K562 (cell line): Measurements from ENCODE around the gene APOO. TPM values are rescaled to one million over a fixed set of nuclear protein-coding genes. Genes with fewer than 3 reads are reported as not detected.

Experiments used
- ATAC-seq: fragments of 200-7000 bp; cut with Tn5 transposase; 3 replicates; pipeline ENCODE4 v1.9.1; 2020; ENCODE audit warnings: moderate library complexity
- BruUV-seq: library from RNA; stranded (reverse); fragments of 400-500 nt; replicated peaks from 2 replicates; lab custom pipeline; 2021; lab: Mats Ljungman, UMichigan
- CTCF ChIA-PET: fragments of 300-600 bp; formaldehyde crosslinking; extraction: SDS; loops from one replicate; lab custom pipeline; 2021; ENCODE audit warnings: low intra/inter-chr PET ratio; lab: Yijun Ruan, JAX
- POLR2A ChIA-PET: fragments of 300-600, 350-650 bp; sonication (Branson Sonifier 250); formaldehyde crosslinking; extraction: SDS; loops from one replicate; lab custom pipeline; 2021; ENCODE audit warnings: antibody characterized with exemption, inconsistent platforms; lab: Yijun Ruan, JAX
- DNase-seq, 4 experiments: peaks; one replicate each; pipeline versions ENCODE4 v3.0.0 to v3.0.0-alpha.2; 2011 to 2018; ENCODE audit warnings: low spot score in 3 of 4, mixed read lengths in 3 of 4; ENCODE audit errors: extremely low read depth in 1 of 4
- FAIRE-seq: peaks from 2 replicates; lab custom pipeline; 2011; peaks lifted over from hg19 to GRCh38; lab: Jason Lieb, UNC
- H2AFZ ChIP-seq: 2 replicates; pipeline ENCODE4 v1.6.0; 2011; ENCODE audit warnings: low read depth, low read length, control low read depth, inconsistent platforms
- H3K27ac ChIP-seq: fragments of 200-600 bp; 3 replicates; pipeline ENCODE4 v1.8.0; 2011; ENCODE audit warnings: low read depth, mild to moderate bottlenecking, control low read depth, inconsistent platforms, low read length, moderate library complexity, mixed read lengths; ENCODE audit errors: extremely low read depth
- H3K27me3 ChIP-seq, 2 experiments: fragments of 300-600 bp in 1 of 2; 2 replicates in 1 of 2; 3 replicates in 1 of 2; pipeline versions ENCODE4 v1.6.0 to v1.8.0; 2011; ENCODE audit warnings: inconsistent platforms in 2 of 2, low read length in 2 of 2, mild to moderate bottlenecking in 1 of 2, mixed read lengths in 1 of 2, moderate library complexity in 1 of 2; ENCODE audit not compliant: control insufficient read depth in 2 of 2, insufficient read depth in 2 of 2
- H3K36me3 ChIP-seq: fragments of 300-600 bp; 3 replicates; pipeline ENCODE4 v1.8.0; 2011; ENCODE audit warnings: mild to moderate bottlenecking, low read length, inconsistent platforms; ENCODE audit not compliant: control insufficient read depth, insufficient read depth
- H3K4me1 ChIP-seq, 2 experiments: fragments of 200-600 bp in 1 of 2; replicated peaks in 1 of 2; 2 replicates in 1 of 2; 3 replicates in 1 of 2; pipeline versions ENCODE4 v1.5.1 to v1.8.0; 2011; ENCODE audit warnings: inconsistent platforms in 2 of 2, low read length in 2 of 2, mild to moderate bottlenecking in 1 of 2, mixed read lengths in 1 of 2, moderate library complexity in 1 of 2; ENCODE audit not compliant: control insufficient read depth in 2 of 2, insufficient read depth in 2 of 2
- H3K4me2 ChIP-seq: 2 replicates; pipeline ENCODE4 v1.6.1; 2011; ENCODE audit warnings: low read length, control low read depth, inconsistent platforms, mixed read lengths; ENCODE audit not compliant: insufficient read depth
- H3K4me3 ChIP-seq: fragments of 200-600 bp; sonication (generic), shearing (Covaris generic); 2 replicates; pipeline ENCODE4 v1.5.1; 2016; ENCODE audit warnings: control low read depth, inconsistent platforms
- H3K79me2 ChIP-seq: fragments of 200-600 bp; 3 replicates; pipeline ENCODE4 v1.8.0; 2011; ENCODE audit warnings: low read length, inconsistent platforms; ENCODE audit not compliant: control insufficient read depth, insufficient read depth
- H3K9ac ChIP-seq, 2 experiments: 2 replicates each; pipeline versions ENCODE4 v1.6.0 to v1.6.1; 2011; ENCODE audit warnings: low read depth in 2 of 2, low read length in 2 of 2, control low read depth in 1 of 2, inconsistent platforms in 1 of 2, mild to moderate bottlenecking in 1 of 2, mixed read lengths in 1 of 2; ENCODE audit not compliant: insufficient read depth in 1 of 2
- H3K9me1 ChIP-seq: one replicate; pipeline ENCODE4 v1.6.0; 2011; ENCODE audit warnings: inconsistent platforms, mild to moderate bottlenecking, low read length, moderate library complexity; ENCODE audit not compliant: control insufficient read depth, insufficient read depth
- H3K9me3 ChIP-seq: replicated peaks from 2 replicates; pipeline ENCODE4 v1.5.1; 2011; ENCODE audit warnings: low read depth, low read length, inconsistent platforms; ENCODE audit not compliant: control insufficient read depth, insufficient read depth
- H4K20me1 ChIP-seq: replicated peaks from 2 replicates; pipeline ENCODE4 v1.6.1; 2011; ENCODE audit warnings: low read length, inconsistent platforms, mixed read lengths; ENCODE audit not compliant: control insufficient read depth, insufficient read depth
- DIDO1 ChIP-seq: fragments of 450-650 bp; IDR thresholded peaks from 2 replicates; pipeline ENCODE4 v1.6.1; 2016; ENCODE audit warnings: low read depth, missing biosample characterization, missing genetic modification characterization
- ELF4 ChIP-seq: fragments of 450-650 bp; formaldehyde crosslinking; IDR thresholded peaks from 2 replicates; pipeline ENCODE4 v1.4.0; 2022; ENCODE audit warnings: missing genetic modification characterization
- FOSL1 ChIP-seq: fragments of 200-800 bp; sonication (Bioruptor generic); conservative IDR thresholded peaks from 2 replicates; pipeline ENCODE4 v1.6.1; 2016; ENCODE audit warnings: missing genetic modification characterization, missing compliant biosample characterization
- KLF6 ChIP-seq: fragments of 250-450 bp; sonication (Bioruptor Pico); IDR thresholded peaks from 2 replicates; pipeline ENCODE4 v1.4.0; 2020; ENCODE audit warnings: mild to moderate bottlenecking, moderate library complexity, borderline replicate concordance
- NELFE ChIP-seq: IDR thresholded peaks from 2 replicates; pipeline ENCODE4 v1.6.1; 2011; ENCODE audit warnings: mild to moderate bottlenecking; ENCODE audit not compliant: insufficient read depth, insufficient read length
- NR3C1 ChIP-seq: sonication (generic); formaldehyde crosslinking; IDR thresholded peaks from 2 replicates; pipeline ENCODE4 v1.8.1; 2022; ENCODE audit warnings: missing genetic modification reagents
- SNRNP70 ChIP-seq: fragments of 200-400 bp; formaldehyde crosslinking; optimal IDR thresholded peaks from 2 replicates; pipeline ENCODE3; 2017; ENCODE audit warnings: low read depth, low read length
- ZNF583 ChIP-seq: fragments of 250-450 bp; sonication (Bioruptor Pico); IDR thresholded peaks from 2 replicates; pipeline ENCODE4 v1.4.0; 2020
- ZNF695 ChIP-seq: fragments of 450-650 bp; formaldehyde crosslinking; IDR thresholded peaks from 2 replicates; pipeline ENCODE4 v1.4.0; 2020; ENCODE audit warnings: mild to moderate bottlenecking, moderate library complexity
- WGBS: fragments of 100-300 bp; shearing (Covaris generic); methylation state at CpG from one replicate; pipeline ENCODE4 v1.1.6; 2016; ENCODE audit warnings: low coverage, mixed read lengths; ENCODE audit not compliant: insufficient coverage; ENCODE audit errors: missing lambda C conversion rate; 5-methylcytosine and 5-hydroxymethylcytosine counted together
- in situ Hi-C: fragments of 300-500 bp; cut with MboI; formaldehyde crosslinking; loops from 4 replicates; pipeline ENCODE4 v1.15.0; 2018; ENCODE audit warnings: inconsistent platforms, mixed read lengths
- intact Hi-C: fragments of 100-400 bp; cut with micrococcal nuclease; formaldehyde crosslinking; loops from 2 replicates; pipeline ENCODE4 v1.14.2; 2022
- polyA plus RNA-seq, 8 experiments: library from polyadenylated mRNA; depleted of rRNA in 4 of 8; stranded (reverse) in 5 of 8; unstranded in 3 of 8; fragments of >200 nt; fragmentation: Nextera tagmentation in 2 of 8; fragmentation: Illumina TruSeq in 1 of 8; extraction: Ambion mirVana in 2 of 8; extraction: Trizol in 1 of 8; gene quantifications; 2 replicates each; pipeline versions ENCODE4 v1.2.1 to v1.2.3, GENCODE V29; 2011 to 2014; ENCODE audit warnings: inconsistent platforms in 1 of 8, missing spikeins in 1 of 8
- total RNA-seq, 7 experiments: library from RNA; depleted of rRNA in 6 of 7; stranded (reverse); fragments of >200 nt in 6 of 7; fragmentation: Illumina TruSeq in 2 of 7; extraction: Trizol in 2 of 7; gene quantifications; 2 replicates each; pipeline versions ENCODE4 v1.2.1 to v1.2.3, GENCODE V29; 2011 to 2021; ENCODE audit warnings: low replicate concordance in 1 of 7
- TF ChIP-seq, protein P1 (sequence below): fragments of 150-350 bp; IDR thresholded peaks from 2 replicates; pipeline ENCODE4 v1.6.1; 2014; ENCODE audit warnings: low read depth, mild to moderate bottlenecking, low read length, borderline replicate concordance
- TF ChIP-seq, protein P2 (sequence below), 3 experiments: IDR thresholded peaks in 2 of 3; conservative IDR thresholded peaks in 1 of 3; 2 replicates each; pipeline ENCODE4 v1.5.1; 2011 to 2012; ENCODE audit warnings: low read length in 3 of 3, mild to moderate bottlenecking in 3 of 3, control low read depth in 2 of 3, improper control_type of control experiment in 1 of 3, inconsistent platforms in 1 of 3, low read depth in 1 of 3, mixed read lengths in 1 of 3, moderate library complexity in 1 of 3; ENCODE audit not compliant: insufficient read depth in 2 of 3

Gene APOO
- total and polyA plus RNA-seq, 9 of the 15 experiments (the other 6 are each of a cell fraction or from before 2014, with no cell fraction given): 37.3 to 76.4 (median 60.8) TPM

DNA sequence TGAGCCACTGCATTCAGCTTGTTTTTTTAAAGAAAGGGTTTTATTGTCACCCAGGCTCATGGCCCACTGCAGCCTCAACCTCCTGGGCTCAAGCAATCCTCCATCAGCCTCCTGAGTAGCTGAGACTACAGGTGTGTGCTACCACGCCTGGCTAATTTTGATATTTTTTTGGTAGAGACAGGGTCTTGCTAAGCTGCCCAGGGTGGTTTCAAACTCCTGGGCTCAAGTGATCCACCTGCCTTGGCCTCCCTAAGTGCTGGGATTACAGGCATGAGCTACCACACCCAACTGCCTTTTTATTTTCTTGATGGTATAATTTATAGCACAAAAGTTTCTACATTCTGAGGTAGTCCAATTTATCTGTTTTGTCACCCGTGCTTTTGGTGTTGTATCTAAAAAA, 85.9 kb downstream of the APOO start:
- Histone ChIP-seq H3K4me2 (no peak overlapping the region), H3K9me3 (no peaks in the 10 kb centered on the region), H3K36me3 (no peaks in the 10 kb centered on the region), H3K4me3 (no peak overlapping the region), H3K79me2 (no peaks in the 10 kb centered on the region), H2AFZ (no peak overlapping the region), H3K4me1 (no peaks in the 10 kb centered on the region; a peak in 1 of 5 replicates), H3K9me1 (no peaks in the 10 kb centered on the region), H3K27me3 (no peaks in the 10 kb centered on the region), H4K20me1 (no peaks in the 10 kb centered on the region), H3K9ac (no peak overlapping the region), H3K27ac (no peak overlapping the region)
- DNase-seq (no peak), FAIRE-seq (no peak), ATAC-seq (no peak)
- POLR2A ChIA-PET: interaction anchor here (0.6 kb wide), 1 partner anchor 43 kb away, joined by 3 read pairs; no protein-coding TSS in a partner anchor
- intact Hi-C loops: no loop called here
- WGBS: 6% methylated on average over 1 of the region's 2 CpGs
- BruUV-seq: no TSS peak
- CTCF ChIA-PET: no interaction called here
- TF ChIP-seq DIDO1 (tag) (no peak), ZNF695 (CRISPR knock-in tag) (no peak)
- in situ Hi-C loops: no loop called here

DNA sequence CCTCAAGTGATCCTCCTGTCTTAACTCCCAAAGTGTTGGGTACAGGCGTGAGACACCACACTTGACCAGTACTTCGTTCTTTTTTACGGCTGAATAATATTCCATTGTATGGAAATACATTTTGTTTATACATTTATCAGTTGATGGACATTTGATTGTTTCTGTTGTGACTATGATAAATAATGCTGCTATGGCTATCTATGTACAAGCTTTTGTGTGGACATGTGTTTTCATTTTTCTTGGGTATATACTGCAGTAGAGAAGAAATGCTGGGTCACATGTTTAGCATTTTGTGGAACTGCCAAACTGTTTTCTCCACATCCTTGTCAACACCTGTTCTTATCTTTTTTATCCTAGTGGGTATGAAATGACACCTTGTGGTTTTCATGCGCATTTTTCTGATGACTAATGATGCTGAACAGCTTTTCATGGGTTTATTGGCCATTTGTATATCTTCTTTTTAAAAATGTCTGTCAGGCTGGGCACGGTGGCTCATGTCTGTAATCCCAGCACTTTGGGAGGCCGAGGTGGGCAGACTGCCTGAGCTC, 87.4 kb downstream of the APOO start:
- H3K4me3 ChIP-seq: no peak overlapping the region
- H4K20me1 ChIP-seq: no peaks in the 10 kb centered on the region
- no peak overlapping the region for H3K27ac ChIP-seq
- no peak overlapping the region for H3K4me2 ChIP-seq
- ChIA-PET POLR2A (no interaction called here), CTCF (no interaction called here)
- intact Hi-C loops (no loop called here), in situ Hi-C loops (no loop called here)
- H3K79me2 ChIP-seq: no peaks in the 10 kb centered on the region
- no peak overlapping the region for H2AFZ ChIP-seq
- H3K36me3 ChIP-seq: no peaks in the 10 kb centered on the region
- ATAC-seq (no peak), FAIRE-seq (peak; percentile 11), DNase-seq (no peak)
- H3K4me1 ChIP-seq: no peaks in the 10 kb centered on the region
- no peak overlapping the region for H3K9ac ChIP-seq
- H3K9me3 ChIP-seq: no peaks in the 10 kb centered on the region
- H3K9me1 ChIP-seq: no peaks in the 10 kb centered on the region
- H3K27me3 ChIP-seq: no peaks in the 10 kb centered on the region
- WGBS: 25% methylated on average over 6 of the region's 6 CpGs
- BruUV-seq: no TSS peak
- TF ChIP-seq SNRNP70 (no peak), KLF6 (CRISPR knock-in tag) (no peak), FOSL1 (tag) (peak; percentile 41; the same call in 1 of the 2 replicates), NELFE (no peak), NR3C1 (no peak), ZNF583 (CRISPR knock-in tag) (no peak), ELF4 (CRISPR knock-in tag) (no peak)
- TF ChIP-seq, protein P1, sequence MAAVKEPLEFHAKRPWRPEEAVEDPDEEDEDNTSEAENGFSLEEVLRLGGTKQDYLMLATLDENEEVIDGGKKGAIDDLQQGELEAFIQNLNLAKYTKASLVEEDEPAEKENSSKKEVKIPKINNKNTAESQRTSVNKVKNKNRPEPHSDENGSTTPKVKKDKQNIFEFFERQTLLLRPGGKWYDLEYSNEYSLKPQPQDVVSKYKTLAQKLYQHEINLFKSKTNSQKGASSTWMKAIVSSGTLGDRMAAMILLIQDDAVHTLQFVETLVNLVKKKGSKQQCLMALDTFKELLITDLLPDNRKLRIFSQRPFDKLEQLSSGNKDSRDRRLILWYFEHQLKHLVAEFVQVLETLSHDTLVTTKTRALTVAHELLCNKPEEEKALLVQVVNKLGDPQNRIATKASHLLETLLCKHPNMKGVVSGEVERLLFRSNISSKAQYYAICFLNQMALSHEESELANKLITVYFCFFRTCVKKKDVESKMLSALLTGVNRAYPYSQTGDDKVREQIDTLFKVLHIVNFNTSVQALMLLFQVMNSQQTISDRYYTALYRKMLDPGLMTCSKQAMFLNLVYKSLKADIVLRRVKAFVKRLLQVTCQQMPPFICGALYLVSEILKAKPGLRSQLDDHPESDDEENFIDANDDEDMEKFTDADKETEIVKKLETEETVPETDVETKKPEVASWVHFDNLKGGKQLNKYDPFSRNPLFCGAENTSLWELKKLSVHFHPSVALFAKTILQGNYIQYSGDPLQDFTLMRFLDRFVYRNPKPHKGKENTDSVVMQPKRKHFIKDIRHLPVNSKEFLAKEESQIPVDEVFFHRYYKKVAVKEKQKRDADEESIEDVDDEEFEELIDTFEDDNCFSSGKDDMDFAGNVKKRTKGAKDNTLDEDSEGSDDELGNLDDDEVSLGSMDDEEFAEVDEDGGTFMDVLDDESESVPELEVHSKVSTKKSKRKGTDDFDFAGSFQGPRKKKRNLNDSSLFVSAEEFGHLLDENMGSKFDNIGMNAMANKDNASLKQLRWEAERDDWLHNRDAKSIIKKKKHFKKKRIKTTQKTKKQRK: no peak
- TF ChIP-seq, protein P2, sequence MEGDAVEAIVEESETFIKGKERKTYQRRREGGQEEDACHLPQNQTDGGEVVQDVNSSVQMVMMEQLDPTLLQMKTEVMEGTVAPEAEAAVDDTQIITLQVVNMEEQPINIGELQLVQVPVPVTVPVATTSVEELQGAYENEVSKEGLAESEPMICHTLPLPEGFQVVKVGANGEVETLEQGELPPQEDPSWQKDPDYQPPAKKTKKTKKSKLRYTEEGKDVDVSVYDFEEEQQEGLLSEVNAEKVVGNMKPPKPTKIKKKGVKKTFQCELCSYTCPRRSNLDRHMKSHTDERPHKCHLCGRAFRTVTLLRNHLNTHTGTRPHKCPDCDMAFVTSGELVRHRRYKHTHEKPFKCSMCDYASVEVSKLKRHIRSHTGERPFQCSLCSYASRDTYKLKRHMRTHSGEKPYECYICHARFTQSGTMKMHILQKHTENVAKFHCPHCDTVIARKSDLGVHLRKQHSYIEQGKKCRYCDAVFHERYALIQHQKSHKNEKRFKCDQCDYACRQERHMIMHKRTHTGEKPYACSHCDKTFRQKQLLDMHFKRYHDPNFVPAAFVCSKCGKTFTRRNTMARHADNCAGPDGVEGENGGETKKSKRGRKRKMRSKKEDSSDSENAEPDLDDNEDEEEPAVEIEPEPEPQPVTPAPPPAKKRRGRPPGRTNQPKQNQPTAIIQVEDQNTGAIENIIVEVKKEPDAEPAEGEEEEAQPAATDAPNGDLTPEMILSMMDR (IDR thresholded peaks at IDR 0.05 in 2 of 3, conservative IDR thresholded peaks at IDR 0.05 in 1 of 3; ENCODE audit: insufficient read depth in 2 of 3, low read depth in 1 of 3, low read length in 3 of 3): 0 out of 6 replicates have a peak, but pooled peaks of 1 of the 3 experiments have one; percentile 7
